Activated CD4-positive, alpha-beta T cell treated with anti-CD3 and anti-CD28 coated beads for 36 hours (primary cell): ENCODE measurements around the gene CCDC188. TPM values are rescaled to one million over a fixed set of nuclear protein-coding genes. Genes with fewer than 3 reads are reported as not detected.

Experiments
- ATAC-seq: fragments of 200-7000 bp; cut with Tn5 transposase; one replicate; pipeline ENCODE4 v1.10.0; 2021; ENCODE audit warnings: mild to moderate bottlenecking, moderate library complexity
- CTCF ChIA-PET: fragments of 350-600 bp; sonication (Branson Sonifier 250); formaldehyde crosslinking; loops from one replicate; lab custom pipeline; 2021; ENCODE audit warnings: antibody characterized with exemption; lab: Charles Lee
- POLR2A ChIA-PET: fragments of 350-600 bp; sonication (Branson Sonifier 250); formaldehyde crosslinking; loops from one replicate; lab custom pipeline; 2021; ENCODE audit warnings: antibody characterized with exemption, inconsistent platforms; lab: Charles Lee
- DNase-seq: peaks from one replicate; pipeline ENCODE4 v3.0.0-alpha.2; 2020
- H3K27ac Mint-ChIP-seq: one replicate; pipeline ENCODE4 v1.8.0; 2021; ENCODE audit warnings: mixed read lengths
- H3K27me3 Mint-ChIP-seq: one replicate; pipeline ENCODE4 v1.8.0; 2021; ENCODE audit warnings: mixed read lengths
- H3K36me3 Mint-ChIP-seq: one replicate; pipeline ENCODE4 v1.8.0; 2021; ENCODE audit warnings: low read depth, mixed read lengths
- H3K4me1 Mint-ChIP-seq: one replicate; pipeline ENCODE4 v1.8.0; 2021; ENCODE audit warnings: mixed read lengths
- H3K4me3 Mint-ChIP-seq: one replicate; pipeline ENCODE4 v1.8.0; 2021; ENCODE audit warnings: mild to moderate bottlenecking, moderate library complexity, mixed read lengths
- H3K9me3 Mint-ChIP-seq: one replicate; pipeline ENCODE4 v1.8.0; 2021; ENCODE audit warnings: low read depth, mixed read lengths
- intact Hi-C, 2 experiments: fragments of 100-400 bp; cut with DNase I in 1 of 2; cut with micrococcal nuclease in 1 of 2; formaldehyde crosslinking; loops; one replicate each; pipeline versions ENCODE4 v1.14.2 to v1.15.1; 2022 to 2024; cut with DNase I, micrococcal nuclease
- total RNA-seq, 2 experiments: library from RNA; stranded (reverse); gene quantifications; one replicate each; pipeline ENCODE4 v1.2.3, GENCODE V29; 2021

Gene CCDC188
- total RNA-seq, 2 experiments from 2014 or later = not detected

DNA sequence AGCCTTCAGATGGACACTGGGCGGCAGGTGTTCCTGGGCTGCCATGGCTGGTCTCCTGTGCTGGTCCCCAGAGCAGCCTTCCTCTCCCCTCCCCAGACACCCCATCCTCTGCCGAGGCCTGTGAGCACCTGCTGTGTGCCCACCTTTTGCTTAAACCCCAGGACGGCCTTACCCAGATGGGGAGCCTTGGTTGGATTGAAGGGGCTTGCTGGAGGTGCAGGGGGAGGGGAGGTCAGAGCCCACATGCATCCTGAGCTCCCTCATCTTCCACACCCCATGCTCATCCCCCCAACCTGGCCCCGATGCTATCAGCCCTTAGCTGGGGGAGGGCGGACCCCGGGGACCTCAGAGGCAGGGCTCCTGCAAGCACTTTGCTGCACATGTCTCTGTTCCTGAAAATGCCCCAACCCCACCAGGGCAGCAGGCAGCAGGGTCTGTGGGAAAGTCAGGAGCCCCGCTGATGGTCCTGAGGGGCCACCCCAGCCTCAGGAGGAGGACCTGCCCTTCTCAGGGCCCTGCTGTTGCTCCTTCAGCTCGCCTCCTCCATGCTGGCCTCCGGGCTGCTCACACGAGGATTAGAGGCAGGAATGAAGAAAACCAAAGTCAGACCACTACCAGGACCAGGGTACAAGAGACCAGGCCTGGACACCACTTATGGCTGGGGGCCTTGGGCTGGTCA lies 41.6 kb upstream of the CCDC188 start:
- H3K4me1 Mint-ChIP-seq = no peaks in the 10 kb centered on the region
- H3K36me3 Mint-ChIP-seq = no peaks in the 10 kb centered on the region
- no peak overlapping the region for H3K27ac Mint-ChIP-seq
- CTCF ChIA-PET = no interaction called here
- H3K4me3 Mint-ChIP-seq = no peak overlapping the region
- H3K27me3 Mint-ChIP-seq = no peaks in the 10 kb centered on the region
- H3K9me3 Mint-ChIP-seq = no peaks in the 10 kb centered on the region
- POLR2A ChIA-PET = no interaction called here
- DNase-seq = no peak
- intact Hi-C loops = no loop called here
- ATAC-seq = no peak

- Mint-ChIP-seq H3K27ac (no peak overlapping the region), H3K27me3 (no peaks in the 10 kb centered on the region), H3K9me3 (no peaks in the 10 kb centered on the region), H3K4me1 (no peaks in the 10 kb centered on the region), H3K4me3 (no peak overlapping the region), H3K36me3 (no peaks in the 10 kb centered on the region)
- intact Hi-C loops = no loop called here
- ChIA-PET POLR2A (no interaction called here), CTCF (interaction anchor here (0.7 kb wide), 1 partner anchor 77 kb away, joined by 3 read pairs; no protein-coding TSS in a partner anchor)
- ATAC-seq (no peak), DNase-seq (no peak)
These were observed 40.9 kb upstream of the CCDC188 start for GRCh38 chr22:20191803-20192202.

DNA sequence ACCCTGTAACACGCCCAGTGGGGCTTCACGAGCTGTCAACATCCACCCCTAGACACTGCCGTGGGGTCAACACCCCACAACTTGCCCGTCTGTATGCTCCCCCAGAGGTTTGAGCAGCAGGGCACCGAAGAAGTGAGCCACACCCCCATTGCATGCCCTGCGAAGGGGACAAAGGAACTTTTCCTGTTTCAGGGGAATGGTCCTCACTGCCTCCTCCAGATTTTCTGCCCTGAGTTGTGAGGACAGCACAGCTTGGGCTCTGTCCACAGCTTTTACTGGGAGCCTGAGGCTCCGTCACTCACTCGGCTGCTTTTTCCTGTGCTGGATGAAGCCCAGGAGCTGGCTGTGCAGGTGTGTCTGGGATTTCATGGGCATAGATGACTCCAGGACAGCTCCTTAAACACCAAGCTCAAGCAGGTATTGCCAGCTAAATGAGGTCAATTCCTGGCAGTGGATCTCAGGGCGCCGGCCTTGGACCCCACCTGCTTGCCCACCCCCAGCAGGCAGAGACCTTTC lies 40.2 kb upstream of the CCDC188 start:
- ChIA-PET POLR2A (no interaction called here), CTCF (interaction anchor here (0.6 to 0.7 kb wide), 2 partner anchors 78 to 97 kb away, joined by 3 read pairs; no protein-coding TSS in a partner anchor)
- Mint-ChIP-seq H3K4me3 (no peak overlapping the region), H3K27me3 (no peaks in the 10 kb centered on the region), H3K27ac (no peak overlapping the region), H3K4me1 (no peaks in the 10 kb centered on the region), H3K9me3 (no peaks in the 10 kb centered on the region), H3K36me3 (no peaks in the 10 kb centered on the region)
- intact Hi-C loops = no loop called here
- DNase-seq (no peak), ATAC-seq (no peak)

DNA sequence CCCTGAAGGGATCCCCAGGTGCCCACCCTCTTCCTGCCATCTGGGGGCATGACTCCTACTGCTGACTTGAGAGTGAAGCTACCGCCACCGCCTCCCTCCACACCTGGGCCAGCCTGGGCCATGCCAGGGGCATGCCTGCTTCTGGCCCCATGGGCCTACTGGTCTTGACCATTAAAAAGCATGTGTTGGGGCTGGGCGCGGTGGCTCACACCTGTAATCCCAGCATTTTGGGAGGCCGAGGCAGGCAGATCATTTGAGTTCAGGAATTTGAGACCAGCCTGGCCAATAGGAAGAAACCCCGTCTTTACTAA lies 37.7 kb upstream of the CCDC188 start:
- intact Hi-C loops = no loop called here
- Mint-ChIP-seq H3K27ac (no peak overlapping the region), H3K4me3 (no peak overlapping the region), H3K9me3 (no peaks in the 10 kb centered on the region), H3K4me1 (no peaks in the 10 kb centered on the region), H3K36me3 (no peaks in the 10 kb centered on the region), H3K27me3 (no peaks in the 10 kb centered on the region)
- ATAC-seq = no peak
- POLR2A ChIA-PET = no interaction called here
- DNase-seq = no peak
- CTCF ChIA-PET = no interaction called here

DNA sequence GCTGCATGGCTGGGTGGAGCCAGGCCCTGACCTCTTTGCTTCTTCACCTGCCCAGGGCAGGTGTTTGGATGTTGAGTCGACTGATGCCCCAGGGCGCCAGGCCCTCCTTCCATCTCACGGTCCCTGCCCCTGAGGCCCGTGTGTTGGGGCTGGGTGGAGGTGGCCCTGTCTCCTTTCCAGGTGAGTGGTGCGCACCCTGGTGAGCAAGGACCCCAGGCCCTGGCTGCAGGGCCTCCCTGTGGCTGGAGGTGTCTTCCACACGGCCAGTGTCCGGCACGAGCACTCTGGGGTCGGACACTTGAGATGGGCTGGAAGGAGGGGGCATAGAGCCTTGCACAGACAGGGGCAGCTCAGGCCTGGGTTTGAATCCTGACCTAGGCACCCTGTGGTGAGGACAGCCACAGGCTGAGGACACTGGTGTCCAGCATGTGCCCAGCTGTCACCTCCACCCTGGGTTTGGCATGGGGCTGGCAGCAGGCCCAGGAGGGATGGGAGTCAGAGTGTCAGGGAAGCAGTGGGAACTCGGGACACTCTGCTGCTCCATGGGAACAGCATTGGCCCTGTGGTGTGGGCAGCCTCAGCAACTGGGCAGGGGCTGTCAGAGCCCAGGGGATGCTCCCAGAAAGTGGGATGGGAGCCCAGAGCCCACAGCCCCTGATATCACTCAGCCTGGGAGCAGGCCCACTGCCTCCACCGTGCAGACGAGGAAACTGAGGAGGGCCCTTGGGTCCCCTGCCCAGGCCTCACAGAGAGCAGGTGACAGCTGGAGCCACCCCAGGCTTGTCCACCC lies 37.1 kb upstream of the CCDC188 start:
- H3K4me3 Mint-ChIP-seq = no peak overlapping the region
- H3K27me3 Mint-ChIP-seq = no peaks in the 10 kb centered on the region
- no peaks in the 10 kb centered on the region for H3K9me3 Mint-ChIP-seq
- intact Hi-C loops = no loop called here
- no peak for DNase-seq
- POLR2A ChIA-PET = no interaction called here
- no peaks in the 10 kb centered on the region for H3K36me3 Mint-ChIP-seq
- ATAC-seq = no peak
- no peak overlapping the region for H3K27ac Mint-ChIP-seq
- CTCF ChIA-PET = interaction anchor here (0.6 kb wide), 1 partner anchor 552 kb away, joined by 3 read pairs; no protein-coding TSS in a partner anchor
- H3K4me1 Mint-ChIP-seq = no peaks in the 10 kb centered on the region

DNA sequence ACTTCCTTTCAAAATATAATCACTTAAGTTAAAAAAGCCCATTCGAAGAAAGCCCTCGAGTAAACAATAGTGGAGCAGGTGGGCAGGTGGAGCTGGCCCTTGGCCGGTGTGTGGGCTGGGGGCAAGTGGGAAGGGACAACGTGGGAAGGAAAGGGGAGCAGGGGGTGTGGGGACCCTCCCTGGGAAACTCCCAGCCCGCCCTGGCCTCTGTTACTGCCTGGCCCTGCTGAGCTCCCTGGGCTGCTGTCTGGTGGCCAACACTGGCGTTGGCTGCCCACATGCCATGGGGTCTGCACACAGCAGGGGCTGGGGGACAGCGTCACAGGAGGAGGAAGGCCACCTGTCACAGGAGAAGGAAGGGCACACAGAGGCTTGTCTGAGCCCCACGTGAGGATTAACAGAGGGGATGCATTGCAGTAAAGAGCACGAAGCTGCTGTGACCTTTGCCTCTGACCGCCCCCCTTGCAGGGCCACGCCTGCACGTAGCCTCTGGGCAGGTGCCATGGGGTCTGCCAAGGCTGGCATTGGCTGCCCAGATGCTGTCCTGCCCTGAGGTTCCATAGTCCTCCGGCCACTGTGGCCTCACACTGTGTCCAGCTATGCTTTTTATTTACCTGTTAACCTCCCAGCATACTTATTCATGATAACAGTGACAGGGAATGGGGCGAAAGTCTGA lies 36.2 kb upstream of the CCDC188 start:
- Mint-ChIP-seq H3K4me1 (no peaks in the 10 kb centered on the region), H3K4me3 (no peak overlapping the region), H3K36me3 (no peaks in the 10 kb centered on the region), H3K27ac (no peak overlapping the region), H3K9me3 (no peaks in the 10 kb centered on the region), H3K27me3 (no peaks in the 10 kb centered on the region)
- intact Hi-C loops = no loop called here
- DNase-seq (no peak), ATAC-seq (no peak)
- POLR2A ChIA-PET = no interaction called here
- CTCF ChIA-PET = interaction anchor here (0.6 kb wide), 1 partner anchor 553 kb away, joined by 3 read pairs; no protein-coding TSS in a partner anchor

GRCh38 chr22:20186183-20186870 lies 35.5 kb upstream of the CCDC188 start:
- DNase-seq = no peak
- Mint-ChIP-seq H3K27me3 (no peaks in the 10 kb centered on the region), H3K9me3 (no peaks in the 10 kb centered on the region), H3K4me1 (no peaks in the 10 kb centered on the region), H3K36me3 (no peaks in the 10 kb centered on the region), H3K27ac (no peak overlapping the region), H3K4me3 (no peak overlapping the region)
- no peak for ATAC-seq
- intact Hi-C loops = no loop called here
- ChIA-PET CTCF (no interaction called here), POLR2A (no interaction called here)

DNA sequence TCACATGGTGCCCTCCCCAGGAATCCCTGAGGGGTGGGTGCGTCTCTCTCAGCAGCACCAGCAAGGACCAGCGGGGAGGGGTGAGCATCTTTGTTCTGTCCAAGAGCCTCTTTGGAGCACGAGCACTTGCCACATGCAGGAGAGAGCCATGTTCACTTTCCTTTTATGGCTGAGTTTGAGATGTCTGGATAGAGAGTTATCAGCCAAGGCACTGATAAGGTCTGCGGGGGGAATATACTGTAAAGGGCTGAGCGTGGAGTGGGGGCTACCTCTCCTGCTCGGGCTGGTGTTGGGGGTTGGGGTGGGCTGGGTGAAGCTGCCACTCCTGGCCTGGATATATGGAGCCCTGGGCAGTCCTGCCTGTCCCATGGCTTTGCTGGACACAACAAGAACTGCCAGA lies 34.9 kb upstream of the CCDC188 start:
- H3K4me3 Mint-ChIP-seq = no peak overlapping the region
- intact Hi-C loops = no loop called here
- no peak for ATAC-seq
- H3K36me3 Mint-ChIP-seq = no peaks in the 10 kb centered on the region
- CTCF ChIA-PET = no interaction called here
- H3K9me3 Mint-ChIP-seq = no peaks in the 10 kb centered on the region
- DNase-seq = no peak
- no peaks in the 10 kb centered on the region for H3K4me1 Mint-ChIP-seq
- no peak overlapping the region for H3K27ac Mint-ChIP-seq
- POLR2A ChIA-PET = no interaction called here
- H3K27me3 Mint-ChIP-seq = no peaks in the 10 kb centered on the region

DNA sequence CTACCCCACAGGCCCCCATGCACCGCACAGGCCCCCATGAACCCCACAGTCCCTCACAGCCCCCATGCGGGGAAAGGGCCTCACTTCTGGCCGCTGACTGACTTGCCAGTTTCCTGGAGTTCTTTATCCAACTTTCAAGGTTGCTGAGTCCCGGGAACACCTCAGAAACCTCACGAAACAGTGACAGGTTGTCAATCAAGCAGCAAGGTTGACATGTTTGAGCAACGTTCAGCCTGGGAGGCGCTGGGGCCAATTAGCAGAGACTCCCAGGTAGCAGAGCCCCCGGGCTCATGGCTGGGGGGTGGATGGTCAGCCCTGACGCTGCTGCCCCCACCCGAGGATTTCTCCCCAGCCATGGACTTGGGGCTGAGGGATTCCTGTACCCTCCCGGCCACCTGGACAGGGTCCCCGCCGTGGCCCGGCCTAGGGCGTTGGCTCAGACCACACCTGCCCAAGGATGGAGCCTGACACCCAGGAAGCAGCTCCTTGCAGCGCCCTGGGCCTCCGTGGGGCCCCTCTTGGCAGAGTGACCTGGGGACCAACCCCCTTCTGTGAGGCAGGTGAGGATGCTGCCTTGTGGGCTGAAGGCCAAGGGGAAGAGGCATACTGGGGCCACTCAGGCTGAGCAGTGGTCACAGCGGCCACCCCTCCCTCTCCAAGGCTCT lies 33.8 kb upstream of the CCDC188 start:
- DNase-seq (no peak), ATAC-seq (no peak)
- ChIA-PET POLR2A (no interaction called here), CTCF (no interaction called here)
- Mint-ChIP-seq H3K36me3 (no peaks in the 10 kb centered on the region), H3K27me3 (no peaks in the 10 kb centered on the region), H3K4me1 (no peaks in the 10 kb centered on the region), H3K4me3 (no peak overlapping the region), H3K9me3 (no peaks in the 10 kb centered on the region), H3K27ac (no peak overlapping the region)
- intact Hi-C loops = no loop called here

GRCh38 chr22:20183823-20184222 lies 33.0 kb upstream of the CCDC188 start:
- DNase-seq (no peak), ATAC-seq (no peak)
- no peaks in the 10 kb centered on the region for H3K27me3 Mint-ChIP-seq
- ChIA-PET CTCF (no interaction called here), POLR2A (no interaction called here)
- no peak overlapping the region for H3K4me3 Mint-ChIP-seq
- no peak overlapping the region for H3K27ac Mint-ChIP-seq
- no peaks in the 10 kb centered on the region for H3K9me3 Mint-ChIP-seq
- intact Hi-C loops = no loop called here
- no peaks in the 10 kb centered on the region for H3K4me1 Mint-ChIP-seq
- H3K36me3 Mint-ChIP-seq = no peaks in the 10 kb centered on the region

DNA sequence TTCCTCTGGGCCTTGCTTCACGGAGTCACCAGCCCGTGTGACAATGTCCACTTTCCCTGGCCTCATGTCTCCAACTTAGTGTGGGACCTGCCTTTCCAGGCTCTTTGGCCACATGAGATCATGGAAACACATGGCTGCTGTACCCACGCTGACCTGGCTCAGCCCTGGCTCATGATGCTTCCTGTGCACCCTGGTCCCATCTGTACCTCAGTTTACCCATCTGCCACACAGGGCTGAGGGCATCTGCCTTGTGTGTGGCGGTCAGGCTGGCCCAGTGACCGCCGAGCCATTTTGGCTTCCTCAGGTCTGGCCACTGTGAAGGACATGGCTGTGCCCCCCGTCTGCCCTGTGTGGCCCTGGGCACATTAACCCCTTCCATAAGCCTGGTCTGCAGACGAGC lies 32.2 kb upstream of the CCDC188 start:
- no peak overlapping the region for H3K4me3 Mint-ChIP-seq
- H3K27ac Mint-ChIP-seq = no peak overlapping the region
- no peaks in the 10 kb centered on the region for H3K36me3 Mint-ChIP-seq
- CTCF ChIA-PET = no interaction called here
- H3K9me3 Mint-ChIP-seq = no peaks in the 10 kb centered on the region
- POLR2A ChIA-PET = no interaction called here
- ATAC-seq = no peak
- no peak for DNase-seq
- H3K4me1 Mint-ChIP-seq = no peaks in the 10 kb centered on the region
- H3K27me3 Mint-ChIP-seq = no peaks in the 10 kb centered on the region
- intact Hi-C loops = no loop called here
